Activated naive CD4-positive, alpha-beta T cell treated with anti-CD3 and anti-CD28 coated beads, Interleukin-2, amount 50 U/mL, for 72 hours (primary cell): Measurements from ENCODE around the gene SHLD1. TPM values are rescaled to one million over a fixed set of nuclear protein-coding genes. Genes with fewer than 3 reads are reported as not detected.

ENCODE experiments used
- total RNA-seq, 2 donors: library from RNA; stranded (reverse); gene quantifications; one replicate each; pipeline ENCODE4 v1.2.3, GENCODE V29; 2022

SHLD1 gene
- total RNA-seq, 2 donors from 2014 or later, result 11.2 to 14.9 TPM

Other genes with a start within 250 kb of the SHLD1 start
- gene GPCPD1, start 139.4 kb upstream of the SHLD1 start, total RNA-seq, result 10 to 100 TPM; 27.1 to 64.9 TPM
- under 1 TPM; 0.10 to 0.25 TPM for gene CHGB, start 161.1 kb downstream of the SHLD1 start, total RNA-seq
- gene TRMT6, start 200.1 kb downstream of the SHLD1 start, total RNA-seq, result 10 to 100 TPM; 16.1 to 19.8 TPM
- 10 to 100 TPM; 38.8 to 62.9 TPM for gene MCM8, start 200.3 kb downstream of the SHLD1 start, total RNA-seq